Endothelial cell of umbilical vein (primary cell): Measurements from ENCODE around the gene LIPK. TPM values are rescaled to one million over a fixed set of nuclear protein-coding genes. Genes with fewer than 3 reads are reported as not detected.

Experiments
- BruUV-seq: library from RNA; stranded (reverse); fragments of 400-500 nt; replicated peaks from 2 replicates; lab custom pipeline; 2021; lab: Mats Ljungman, UMichigan
- CTCF ChIA-PET: fragments of 300-600, 350-600 bp; sonication (Branson Sonifier 250); formaldehyde crosslinking; loops from one replicate; lab custom pipeline; 2021; ENCODE audit warnings: antibody characterized with exemption, inconsistent platforms; lab: Charles Lee
- POLR2A ChIA-PET: fragments of 300-600, 350-600 bp; sonication (Branson Sonifier 250); formaldehyde crosslinking; loops from one replicate; lab custom pipeline; 2021; ENCODE audit warnings: antibody characterized with exemption, inconsistent platforms; lab: Charles Lee
- DNase-seq: peaks from one replicate; pipeline ENCODE4 v3.0.0-alpha.2; 2011; ENCODE audit warnings: low read depth, low spot score
- FAIRE-seq: peaks from 2 replicates; lab custom pipeline; 2011; peaks lifted over from hg19 to GRCh38; lab: Jason Lieb, UNC
- H2AFZ ChIP-seq: 2 replicates; pipeline ENCODE4 v1.6.0; 2012; ENCODE audit warnings: low read depth, low read length, control low read depth, inconsistent platforms
- H3K27ac ChIP-seq: 2 replicates; pipeline ENCODE4 v1.5.1; 2011; ENCODE audit warnings: low read depth, mild to moderate bottlenecking, control low read depth, low read length, moderate library complexity; ENCODE audit not compliant: insufficient read depth
- H3K27me3 ChIP-seq, 2 experiments: 2 replicates each; pipeline versions ENCODE4 v1.6.0 to v1.6.1; 2011; ENCODE audit warnings: low read length in 2 of 2, mixed read lengths in 1 of 2; ENCODE audit not compliant: control insufficient read depth in 2 of 2, insufficient read depth in 2 of 2
- H3K36me3 ChIP-seq, 2 experiments: 2 replicates in 1 of 2; 3 replicates in 1 of 2; pipeline ENCODE4 v1.5.1; 2011; ENCODE audit warnings: low read length in 2 of 2, mild to moderate bottlenecking in 1 of 2, moderate library complexity in 1 of 2; ENCODE audit not compliant: control insufficient read depth in 2 of 2, insufficient read depth in 2 of 2; ENCODE audit errors: extremely low read depth in 1 of 2
- H3K4me1 ChIP-seq: 3 replicates; pipeline ENCODE4 v1.5.1; 2011; ENCODE audit warnings: mild to moderate bottlenecking, low read length; ENCODE audit not compliant: control insufficient read depth, insufficient read depth; ENCODE audit errors: extremely low read depth
- H3K4me2 ChIP-seq: 2 replicates; pipeline ENCODE4 v1.6.1; 2011; ENCODE audit warnings: low read length, control low read depth, mixed read lengths; ENCODE audit not compliant: insufficient read depth
- H3K4me3 ChIP-seq, 3 experiments: fragments of 200-600 bp in 1 of 3; sonication (generic), shearing (Covaris generic) in 1 of 3; replicated peaks in 1 of 3; 2 replicates each; pipeline ENCODE4 v1.5.1; 2011 to 2016; ENCODE audit warnings: control low read depth in 3 of 3, low read length in 3 of 3, mild to moderate bottlenecking in 2 of 3, inconsistent platforms in 1 of 3, low read depth in 1 of 3, moderate library complexity in 1 of 3; ENCODE audit not compliant: insufficient read depth in 1 of 3
- H3K79me2 ChIP-seq: 2 replicates; pipeline ENCODE4 v1.6.0; 2012; ENCODE audit warnings: low read length, inconsistent platforms; ENCODE audit not compliant: control insufficient read depth, insufficient read depth
- H3K9ac ChIP-seq: replicated peaks from 2 replicates; pipeline ENCODE3; 2011; ENCODE audit warnings: low read length, control low read depth; ENCODE audit not compliant: insufficient read depth; ENCODE audit errors: extremely low read depth
- H3K9me1 ChIP-seq: replicated peaks from 3 replicates; pipeline ENCODE4 v1.6.0; 2011; ENCODE audit warnings: mild to moderate bottlenecking, low read length; ENCODE audit not compliant: control insufficient read depth, insufficient read depth; ENCODE audit errors: extremely low read depth
- H3K9me3 ChIP-seq: replicated peaks from 2 replicates; pipeline ENCODE4 v1.5.1; 2012; ENCODE audit warnings: low read length, inconsistent platforms; ENCODE audit not compliant: control insufficient read depth, insufficient read depth
- H4K20me1 ChIP-seq: replicated peaks from 2 replicates; pipeline ENCODE3; 2011; ENCODE audit warnings: mild to moderate bottlenecking, low read length; ENCODE audit not compliant: control insufficient read depth, insufficient read depth; ENCODE audit errors: extremely low read depth
- EZH2 ChIP-seq: IDR thresholded peaks from 2 replicates; pipeline ENCODE4 v1.6.1; 2012; ENCODE audit warnings: borderline replicate concordance, low read depth, mild to moderate bottlenecking, moderate library complexity, low read length, inconsistent platforms; ENCODE audit not compliant: severe bottlenecking
- FOS ChIP-seq: IDR thresholded peaks from 2 replicates; pipeline ENCODE4 v1.6.1; 2011; ENCODE audit warnings: mild to moderate bottlenecking, low read length, moderate library complexity, borderline replicate concordance; ENCODE audit not compliant: insufficient read depth
- GATA2 ChIP-seq: IDR thresholded peaks from 2 replicates; pipeline ENCODE4 v1.7.0; 2011; ENCODE audit warnings: low read depth, mild to moderate bottlenecking, moderate library complexity, mixed read lengths, low read length; ENCODE audit not compliant: insufficient read length, insufficient read depth
- JUN ChIP-seq: IDR thresholded peaks from 2 replicates; pipeline ENCODE4 v1.6.1; 2011; ENCODE audit warnings: borderline replicate concordance, low read depth; ENCODE audit not compliant: insufficient read length, insufficient read depth
- MYC ChIP-seq: IDR thresholded peaks from one replicate; pipeline ENCODE4 v1.6.1; 2011; ENCODE audit warnings: mild to moderate bottlenecking, low read depth, low read length
- POLR2A ChIP-seq: IDR thresholded peaks from 2 replicates; pipeline ENCODE4 v1.6.1; 2012; ENCODE audit warnings: low read depth, mild to moderate bottlenecking, control low read depth, low read length
- POLR2AphosphoS5 ChIP-seq: IDR thresholded peaks from 2 replicates; pipeline ENCODE4 v1.6.1; 2012; ENCODE audit warnings: low read depth, mild to moderate bottlenecking, control low read depth, low read length, moderate library complexity; ENCODE audit not compliant: insufficient read depth
- dilution Hi-C: fragments of 300-500 bp; cut with MboI; formaldehyde crosslinking; loops from one replicate; pipeline ENCODE4 v1.15.0; 2019; ENCODE audit warnings: low sequenced_read_pairs; ENCODE audit not compliant: extremely low pct_ligation_motif_present
- intact Hi-C: fragments of 100-400 bp; cut with micrococcal nuclease; formaldehyde crosslinking; loops from one replicate; pipeline ENCODE4 v1.10.0; 2022
- polyA plus RNA-seq, 4 experiments: library from polyadenylated mRNA; depleted of rRNA in 3 of 4; stranded (reverse) in 3 of 4; unstranded in 1 of 4; fragments of >200 nt; gene quantifications; 2 replicates each; pipeline versions ENCODE4 v1.2.1 to v1.2.3, GENCODE V29; 2011 to 2012; ENCODE audit warnings: missing spikeins in 1 of 4
- total RNA-seq: library from RNA; stranded (reverse); gene quantifications from 2 replicates; pipeline ENCODE4 v1.2.3, GENCODE V29; 2021
- TF ChIP-seq, protein P1 (sequence below), 2 donors: IDR thresholded peaks; 1 replicate in 1 of 2; 2 replicates in 1 of 2; pipeline ENCODE4 v1.5.1; 2011; ENCODE audit warnings: low read length in 2 of 2, mild to moderate bottlenecking in 2 of 2, moderate library complexity in 2 of 2, control low read depth in 1 of 2, inconsistent platforms in 1 of 2, low read depth in 1 of 2; ENCODE audit not compliant: insufficient read depth in 1 of 2; ENCODE audit errors: extremely low read depth in 1 of 2
- TF ChIP-seq, protein P2 (sequence below): IDR thresholded peaks from 2 replicates; pipeline ENCODE4 v1.6.1; 2011; ENCODE audit not compliant: insufficient read depth, insufficient read length

The LIPK gene
- total and polyA plus RNA-seq, 2 donors (not counting 3 experiments of a cell fraction or from before 2014, with no cell fraction given): not detected

DNA sequence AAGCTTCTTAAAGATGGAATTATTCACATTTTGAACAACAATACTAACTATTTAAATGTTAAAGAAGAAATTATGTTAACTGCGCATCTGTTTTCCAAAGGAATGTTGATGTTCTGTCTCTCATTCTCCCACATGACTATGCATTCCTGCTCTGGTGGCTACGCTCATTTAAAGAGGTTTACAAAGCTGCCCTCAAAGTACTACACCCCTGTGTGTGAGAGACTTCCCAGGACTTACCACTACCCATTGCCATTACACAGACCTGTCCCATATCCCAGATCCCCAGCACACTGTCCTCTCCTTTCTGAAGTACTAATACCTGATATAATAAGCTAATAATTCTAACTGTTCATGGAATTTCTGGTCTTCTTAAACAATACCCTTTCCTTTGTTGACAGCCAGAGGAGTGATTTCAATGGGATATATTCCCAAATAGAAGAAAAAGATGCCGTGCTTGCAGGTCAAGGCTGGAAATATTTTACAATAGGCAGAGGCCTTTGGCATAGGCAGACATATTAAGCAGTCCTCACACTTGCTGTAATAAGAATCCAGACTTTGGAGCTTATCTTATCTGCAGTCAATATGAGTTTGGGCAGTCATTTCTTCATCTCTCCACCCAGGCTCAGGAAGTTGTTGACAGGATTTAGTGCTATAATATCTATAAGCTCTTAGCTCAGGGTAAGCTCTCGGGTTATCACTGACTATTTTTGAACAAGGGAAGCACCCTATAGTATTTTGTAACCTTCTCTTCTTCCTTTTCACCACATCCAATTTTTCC is 29.6 kb upstream of the LIPK start:
- intact Hi-C loops: no loop called here
- Histone ChIP-seq H3K27ac (no peak overlapping the region), H3K79me2 (no peaks in the 10 kb centered on the region), H3K4me2 (no peak overlapping the region), H3K4me3 (no peak overlapping the region), H3K4me1 (peaks cover 7% of the 10 kb centered on the region), H3K9ac (no peak overlapping the region), H4K20me1 (no peaks in the 10 kb centered on the region), H2AFZ (no peak overlapping the region), H3K9me3 (no peaks in the 10 kb centered on the region), H3K27me3 (no peaks in the 10 kb centered on the region), H3K9me1 (no peaks in the 10 kb centered on the region), H3K36me3 (no peaks in the 10 kb centered on the region)
- TF ChIP-seq, protein P1, sequence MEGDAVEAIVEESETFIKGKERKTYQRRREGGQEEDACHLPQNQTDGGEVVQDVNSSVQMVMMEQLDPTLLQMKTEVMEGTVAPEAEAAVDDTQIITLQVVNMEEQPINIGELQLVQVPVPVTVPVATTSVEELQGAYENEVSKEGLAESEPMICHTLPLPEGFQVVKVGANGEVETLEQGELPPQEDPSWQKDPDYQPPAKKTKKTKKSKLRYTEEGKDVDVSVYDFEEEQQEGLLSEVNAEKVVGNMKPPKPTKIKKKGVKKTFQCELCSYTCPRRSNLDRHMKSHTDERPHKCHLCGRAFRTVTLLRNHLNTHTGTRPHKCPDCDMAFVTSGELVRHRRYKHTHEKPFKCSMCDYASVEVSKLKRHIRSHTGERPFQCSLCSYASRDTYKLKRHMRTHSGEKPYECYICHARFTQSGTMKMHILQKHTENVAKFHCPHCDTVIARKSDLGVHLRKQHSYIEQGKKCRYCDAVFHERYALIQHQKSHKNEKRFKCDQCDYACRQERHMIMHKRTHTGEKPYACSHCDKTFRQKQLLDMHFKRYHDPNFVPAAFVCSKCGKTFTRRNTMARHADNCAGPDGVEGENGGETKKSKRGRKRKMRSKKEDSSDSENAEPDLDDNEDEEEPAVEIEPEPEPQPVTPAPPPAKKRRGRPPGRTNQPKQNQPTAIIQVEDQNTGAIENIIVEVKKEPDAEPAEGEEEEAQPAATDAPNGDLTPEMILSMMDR (IDR thresholded peaks at IDR 0.05; ENCODE audit: extremely low read depth in 1 of 2, insufficient read depth in 1 of 2, low read depth in 1 of 2, low read length in 2 of 2): no peak
- no peak for TF ChIP-seq POLR2A
- TF ChIP-seq JUN: no peak
- no peak for TF ChIP-seq GATA2
- no peak for TF ChIP-seq POLR2AphosphoS5
- no peak for TF ChIP-seq EZH2
- TF ChIP-seq, protein P2, sequence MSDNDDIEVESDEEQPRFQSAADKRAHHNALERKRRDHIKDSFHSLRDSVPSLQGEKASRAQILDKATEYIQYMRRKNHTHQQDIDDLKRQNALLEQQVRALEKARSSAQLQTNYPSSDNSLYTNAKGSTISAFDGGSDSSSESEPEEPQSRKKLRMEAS: no peak
- no peak for TF ChIP-seq MYC
- TF ChIP-seq FOS: no peak
- DNase-seq: no peak
- FAIRE-seq: no peak
- dilution Hi-C loops: no loop called here
- no TSS peak for BruUV-seq
- CTCF ChIA-PET: interaction anchor here (0.8 to 1.6 kb wide), 6 partner anchors 9 to 111 kb away, joined by 3 to 6 read pairs (median 4); partner anchors contain the start of gene RNLS
- POLR2A ChIA-PET: no interaction called here
